GM12875 (cell line): Measurements from ENCODE around the gene ARVCF.

Experiments
- H3K4me3 ChIP-seq: one replicate; pipeline ENCODE4 v1.5.1; 2011; ENCODE audit warnings: low read depth, low read length, control low read depth
- CTCF ChIP-seq: IDR thresholded peaks from 2 replicates; pipeline ENCODE4 v1.5.1; 2011; ENCODE audit warnings: low read depth, mild to moderate bottlenecking, control low read depth, inconsistent platforms, low read length, moderate library complexity, borderline replicate concordance; ENCODE audit not compliant: insufficient read depth

ARVCF gene

GRCh38 chr22:19986011-19986409, 30.6 kb downstream of the ARVCF start:
- TF ChIP-seq CTCF = no peak

GRCh38 chr22:19984851-19985811, 31.5 kb downstream of the ARVCF start:
- no peak for TF ChIP-seq CTCF
- H3K4me3 ChIP-seq = no peak overlapping the region

More at GRCh38 chr22:19986011-19986409, 30.6 kb downstream of the ARVCF start:
- H3K4me3 ChIP-seq = no peak overlapping the region

DNA sequence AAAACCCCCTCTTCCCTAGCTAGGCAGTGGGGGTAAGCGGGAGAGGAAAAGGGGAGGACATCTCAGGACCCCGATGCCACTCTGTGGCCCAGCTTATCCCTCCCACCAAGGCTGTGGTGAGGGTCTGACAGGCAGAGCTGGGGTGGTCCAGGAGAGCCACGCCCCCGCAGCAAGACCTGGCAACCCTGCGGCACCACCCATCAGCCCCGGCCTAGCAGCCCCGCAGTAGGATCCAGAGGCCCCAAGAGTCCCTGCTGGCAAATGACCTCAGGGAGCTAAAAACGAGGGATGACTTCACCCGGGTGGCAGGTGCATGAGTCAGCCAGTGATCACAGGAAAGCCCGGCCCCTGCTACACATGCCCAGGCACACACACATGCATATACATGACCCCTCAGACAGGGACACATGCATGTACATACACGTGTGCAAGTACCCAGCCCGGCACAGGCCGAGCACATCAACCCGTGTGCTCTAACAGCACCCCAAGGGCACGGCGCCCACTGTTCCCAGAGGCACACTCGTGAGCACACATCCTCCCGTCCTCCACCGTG, 32.3 kb downstream of the ARVCF start:
- TF ChIP-seq CTCF = no peak
- no peak overlapping the region for H3K4me3 ChIP-seq

DNA sequence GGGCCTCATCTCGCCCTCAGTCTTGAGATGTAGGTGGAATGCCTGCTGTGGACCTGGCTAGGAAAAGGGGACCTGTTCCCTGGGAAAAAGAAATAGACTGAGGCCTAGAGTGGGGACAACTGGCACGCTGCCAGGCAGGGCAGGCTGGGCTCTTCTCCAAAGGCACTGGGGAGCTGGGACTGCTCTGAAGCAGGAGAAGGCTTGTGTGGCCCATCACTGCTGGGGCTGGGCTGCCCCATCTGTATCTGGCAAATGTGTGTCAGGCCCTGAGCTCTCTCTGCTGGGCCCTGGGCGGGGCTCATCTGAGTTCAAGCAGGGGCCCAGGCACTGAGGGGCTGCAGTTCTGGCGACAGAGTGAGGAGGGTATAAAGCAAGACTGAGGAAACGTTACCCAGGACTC, 32.9 kb downstream of the ARVCF start:
- TF ChIP-seq CTCF = no peak
- H3K4me3 ChIP-seq = no peak overlapping the region

GRCh38 chr22:19982991-19983578, 33.5 kb downstream of the ARVCF start:
- no peak for TF ChIP-seq CTCF
- H3K4me3 ChIP-seq = no peak overlapping the region

DNA sequence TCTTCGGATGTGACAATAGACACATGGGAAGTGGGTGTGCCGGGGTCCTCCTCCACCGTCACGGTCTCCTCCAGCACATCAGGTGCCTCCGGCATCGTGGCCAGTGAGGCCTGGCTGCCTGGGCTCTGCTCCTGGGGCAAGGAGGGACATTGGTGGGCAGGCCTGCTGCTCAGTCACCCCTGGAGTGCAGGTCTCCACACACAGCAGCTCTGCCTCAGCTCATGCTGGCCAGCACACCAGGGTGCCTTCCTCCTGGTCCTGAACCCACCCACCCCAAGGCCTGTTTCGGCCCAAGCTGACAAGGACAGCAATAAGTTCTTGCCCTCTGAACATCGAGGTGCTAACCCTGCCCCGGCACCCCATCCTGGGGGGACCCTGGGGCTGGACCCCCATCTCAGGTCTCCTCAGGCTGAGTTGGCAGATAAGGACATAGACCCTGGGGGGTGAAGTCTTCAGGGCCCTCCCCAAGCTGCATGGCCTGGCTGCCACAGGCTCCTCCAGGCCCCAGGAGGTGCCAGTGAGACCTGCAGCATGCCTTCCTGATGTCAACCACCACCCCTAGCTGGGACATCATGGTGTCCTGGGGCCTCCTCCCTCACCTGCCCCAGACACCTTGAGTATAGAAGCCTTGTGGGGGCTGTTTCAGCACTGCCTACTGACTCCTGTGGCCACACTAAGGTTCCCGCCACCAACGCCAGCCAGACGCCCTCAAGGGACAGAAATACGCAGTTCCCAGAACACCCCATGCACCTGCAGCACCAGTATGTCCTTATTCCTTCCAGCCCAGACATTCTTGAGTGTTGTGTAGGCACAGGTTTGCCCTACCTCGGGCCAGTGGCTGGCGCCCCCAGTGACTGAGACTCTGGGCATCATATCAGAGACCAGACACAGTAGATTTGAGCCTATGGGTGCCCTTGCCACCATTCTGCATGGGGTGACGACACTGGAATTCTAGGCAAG, 34.4 kb downstream of the ARVCF start:
- no peak overlapping the region for H3K4me3 ChIP-seq
- TF ChIP-seq CTCF = no peak
